Gastroesophageal sphincter (tissue), 4 donors: ENCODE measurements around the gene SLC9B2. TPM values are rescaled to one million over a fixed set of nuclear protein-coding genes. Genes with fewer than 3 reads are reported as not detected.
A peak's percentile ranks its signal among the peaks of the same experiment; 100 is the strongest.
"Not testable (repeated sequence)": the region's sequence is repeated elsewhere in the genome, so short reads cannot be mapped to it uniquely, and the experiment has no call there.

Experiments used
- ATAC-seq: fragments of 150-250 bp; one replicate; pipeline ENCODE4 v1.9.1; 2016; ENCODE audit warnings: mild to moderate bottlenecking, moderate library complexity
- H3K27ac ChIP-seq, 4 donors: fragments of 200-600 bp; sonication (generic) in 3 of 4; 1 replicate in 3 of 4; 2 replicates in 1 of 4; pipeline ENCODE4 v1.5.1; 2016 to 2019
- H3K27me3 ChIP-seq: fragments of 200-600 bp; sonication (generic); one replicate; pipeline ENCODE4 v1.5.1; 2019
- H3K36me3 ChIP-seq, 2 donors: fragments of 200-600 bp; sonication (generic); one replicate each; pipeline ENCODE4 v1.5.1; 2019; ENCODE audit warnings: control low read depth in 1 of 2
- H3K4me1 ChIP-seq, 3 donors: fragments of 200-600 bp; sonication (generic); 1 replicate in 2 of 3; 2 replicates in 1 of 3; pipeline ENCODE4 v1.5.1; 2016 to 2019; ENCODE audit warnings: control low read depth in 2 of 3
- H3K4me3 ChIP-seq, 2 donors: fragments of 200-600 bp; sonication (generic); one replicate each; pipeline ENCODE4 v1.5.1; 2019; ENCODE audit warnings: mild to moderate bottlenecking in 1 of 2, moderate library complexity in 1 of 2
- H3K9me3 ChIP-seq, 3 donors: fragments of 200-600 bp; sonication (generic); one replicate each; pipeline ENCODE4 v1.5.1; 2017 to 2019; ENCODE audit warnings: control low read depth in 2 of 3
- CTCF ChIP-seq, 4 experiments: fragments of 200-600 bp in 2 of 4; fragments of 450-650 bp in 2 of 4; sonication (generic) in 1 of 4; IDR thresholded peaks; one replicate each; pipeline ENCODE4 v1.5.1; 2017 to 2019; ENCODE audit warnings: antibody characterized with exemption in 4 of 4, mild to moderate bottlenecking in 2 of 4, moderate library complexity in 2 of 4
- EP300 ChIP-seq: sonication (generic); formaldehyde crosslinking; IDR thresholded peaks from one replicate; pipeline ENCODE4 v1.6.1; 2017; ENCODE audit warnings: antibody characterized with exemption, mild to moderate bottlenecking
- POLR2A ChIP-seq, 2 donors: fragments of 450-650 bp; IDR thresholded peaks; one replicate each; pipeline ENCODE4 v1.6.1; 2017; ENCODE audit warnings: antibody characterized with exemption in 2 of 2, mild to moderate bottlenecking in 2 of 2, moderate library complexity in 1 of 2
- POLR2AphosphoS5 ChIP-seq: sonication (generic); formaldehyde crosslinking; IDR thresholded peaks from one replicate; pipeline ENCODE4 v1.6.1; 2017; ENCODE audit warnings: antibody characterized with exemption
- WGBS, 2 donors: methylation state at CpG; one replicate each; pipeline ENCODE4 v1.1.5; 2018; ENCODE audit warnings: low coverage in 1 of 2; 5-methylcytosine and 5-hydroxymethylcytosine counted together
- total RNA-seq, 4 donors: library from RNA; depleted of rRNA; stranded (reverse); fragments of >200 nt; gene quantifications; one replicate each; pipeline ENCODE4 v1.1.0, GENCODE V29; 2016

Gene SLC9B2
- total RNA-seq, 4 donors from 2014 or later: 14.3 to 24.9 (median 20.2) TPM

- peak; percentile 73 for ATAC-seq
- no peaks in the 10 kb centered on the region for H3K36me3 ChIP-seq
- 35 to 45% methylated on average over 5 to 8 of the region's 15 CpGs for WGBS, 2 donors
- no peaks in the 10 kb centered on the region for H3K27me3 ChIP-seq
- TF ChIP-seq POLR2AphosphoS5 (no peak), EP300 (no peak), CTCF (IDR thresholded peaks at IDR 0.05) (peak; percentile 40 to 78 (median 62)), POLR2A (IDR thresholded peaks at IDR 0.05) (no peak)
- no peak overlapping the region for H3K4me3 ChIP-seq
- H3K9me3 ChIP-seq: no peaks in the 10 kb centered on the region
- H3K27ac ChIP-seq: no peak overlapping the region
- peaks cover 8 to 28% (median 16%) of the 10 kb centered on the region in 3 donors for H3K4me1 ChIP-seq
These were observed 67.5 kb downstream of the SLC9B2 start for GRCh38 chr4:103008875-103009729.

GRCh38 chr4:103002551-103002950, 74.0 kb downstream of the SLC9B2 start:
- Histone ChIP-seq H3K27ac (no peak overlapping the region), H3K36me3 (no peaks in the 10 kb centered on the region), H3K9me3 (no peaks in the 10 kb centered on the region), H3K27me3 (no peaks in the 10 kb centered on the region), H3K4me3 (no peak overlapping the region), H3K4me1 (no peaks in the 10 kb centered on the region)
- TF ChIP-seq EP300 (no peak), POLR2AphosphoS5 (no peak), CTCF (IDR thresholded peaks at IDR 0.05) (no peak), POLR2A (IDR thresholded peaks at IDR 0.05) (no peak)
- WGBS, 2 donors: 68 to 78% methylated on average over 2 of the region's 2 CpGs
- no peak for ATAC-seq

- Histone ChIP-seq H3K4me1 (no peaks in the 10 kb centered on the region), H3K27me3 (no peaks in the 10 kb centered on the region), H3K4me3 (no peak overlapping the region), H3K9me3 (no peaks in the 10 kb centered on the region), H3K36me3 (no peaks in the 10 kb centered on the region), H3K27ac (no peak overlapping the region)
- TF ChIP-seq POLR2AphosphoS5 (no peak), CTCF (IDR thresholded peaks at IDR 0.05) (no peak), POLR2A (IDR thresholded peaks at IDR 0.05) (no peak), EP300 (no peak)
- no peak for ATAC-seq
- WGBS, 2 donors: 60% methylated on average over 1 of the region's 1 CpG; no CpG with 5 or more reads in 1 of the 2 donors
These were observed 81.8 kb downstream of the SLC9B2 start for GRCh38 chr4:102994803-102995202.

GRCh38 chr4:102993985-102994384, 82.6 kb downstream of the SLC9B2 start:
- H3K4me3 ChIP-seq, H3K9me3 ChIP-seq, H3K4me1 ChIP-seq, H3K27ac ChIP-seq, H3K27me3 ChIP-seq, ATAC-seq, H3K36me3 ChIP-seq: not testable (repeated sequence)

GRCh38 chr4:102988429-102989020, 88.0 kb downstream of the SLC9B2 start:
- H3K4me3 ChIP-seq: no peak overlapping the region
- no peaks in the 10 kb centered on the region for H3K4me1 ChIP-seq
- no peaks in the 10 kb centered on the region for H3K27me3 ChIP-seq
- WGBS, 2 donors: 94 to 100% methylated on average over 1 of the region's 1 CpG
- TF ChIP-seq EP300 (no peak), POLR2AphosphoS5 (no peak), CTCF (IDR thresholded peaks at IDR 0.05) (no peak)
- H3K27ac ChIP-seq: no peak overlapping the region
- H3K36me3 ChIP-seq: no peaks in the 10 kb centered on the region
- no peak for ATAC-seq
- no peaks in the 10 kb centered on the region for H3K9me3 ChIP-seq
